Endothelial cell of umbilical vein (primary cell): ENCODE data around the gene KATNB1. TPM values are rescaled to one million over a fixed set of nuclear protein-coding genes. Genes with fewer than 3 reads are reported as not detected.

ENCODE experiments used
- BruUV-seq: library from RNA; stranded (reverse); fragments of 400-500 nt; replicated peaks from 2 replicates; lab custom pipeline; 2021; lab: Mats Ljungman, UMichigan
- CTCF ChIA-PET: fragments of 300-600, 350-600 bp; sonication (Branson Sonifier 250); formaldehyde crosslinking; loops from one replicate; lab custom pipeline; 2021; ENCODE audit warnings: antibody characterized with exemption, inconsistent platforms; lab: Charles Lee
- POLR2A ChIA-PET: fragments of 300-600, 350-600 bp; sonication (Branson Sonifier 250); formaldehyde crosslinking; loops from one replicate; lab custom pipeline; 2021; ENCODE audit warnings: antibody characterized with exemption, inconsistent platforms; lab: Charles Lee
- DNase-seq: peaks from one replicate; pipeline ENCODE4 v3.0.0-alpha.2; 2011; ENCODE audit warnings: low read depth, low spot score
- FAIRE-seq: peaks from 2 replicates; lab custom pipeline; 2011; peaks lifted over from hg19 to GRCh38; lab: Jason Lieb, UNC
- H2AFZ ChIP-seq: 2 replicates; pipeline ENCODE4 v1.6.0; 2012; ENCODE audit warnings: low read depth, low read length, control low read depth, inconsistent platforms
- H3K27ac ChIP-seq: 2 replicates; pipeline ENCODE4 v1.5.1; 2011; ENCODE audit warnings: low read depth, mild to moderate bottlenecking, control low read depth, low read length, moderate library complexity; ENCODE audit not compliant: insufficient read depth
- H3K27me3 ChIP-seq, 2 experiments: 2 replicates each; pipeline versions ENCODE4 v1.6.0 to v1.6.1; 2011; ENCODE audit warnings: low read length in 2 of 2, mixed read lengths in 1 of 2; ENCODE audit not compliant: control insufficient read depth in 2 of 2, insufficient read depth in 2 of 2
- H3K36me3 ChIP-seq, 2 experiments: 2 replicates in 1 of 2; 3 replicates in 1 of 2; pipeline ENCODE4 v1.5.1; 2011; ENCODE audit warnings: low read length in 2 of 2, mild to moderate bottlenecking in 1 of 2, moderate library complexity in 1 of 2; ENCODE audit not compliant: control insufficient read depth in 2 of 2, insufficient read depth in 2 of 2; ENCODE audit errors: extremely low read depth in 1 of 2
- H3K4me1 ChIP-seq: 3 replicates; pipeline ENCODE4 v1.5.1; 2011; ENCODE audit warnings: mild to moderate bottlenecking, low read length; ENCODE audit not compliant: control insufficient read depth, insufficient read depth; ENCODE audit errors: extremely low read depth
- H3K4me2 ChIP-seq: 2 replicates; pipeline ENCODE4 v1.6.1; 2011; ENCODE audit warnings: low read length, control low read depth, mixed read lengths; ENCODE audit not compliant: insufficient read depth
- H3K4me3 ChIP-seq, 3 experiments: fragments of 200-600 bp in 1 of 3; sonication (generic), shearing (Covaris generic) in 1 of 3; replicated peaks in 1 of 3; 2 replicates each; pipeline ENCODE4 v1.5.1; 2011 to 2016; ENCODE audit warnings: control low read depth in 3 of 3, low read length in 3 of 3, mild to moderate bottlenecking in 2 of 3, inconsistent platforms in 1 of 3, low read depth in 1 of 3, moderate library complexity in 1 of 3; ENCODE audit not compliant: insufficient read depth in 1 of 3
- H3K79me2 ChIP-seq: 2 replicates; pipeline ENCODE4 v1.6.0; 2012; ENCODE audit warnings: low read length, inconsistent platforms; ENCODE audit not compliant: control insufficient read depth, insufficient read depth
- H3K9ac ChIP-seq: replicated peaks from 2 replicates; pipeline ENCODE3; 2011; ENCODE audit warnings: low read length, control low read depth; ENCODE audit not compliant: insufficient read depth; ENCODE audit errors: extremely low read depth
- H3K9me1 ChIP-seq: replicated peaks from 3 replicates; pipeline ENCODE4 v1.6.0; 2011; ENCODE audit warnings: mild to moderate bottlenecking, low read length; ENCODE audit not compliant: control insufficient read depth, insufficient read depth; ENCODE audit errors: extremely low read depth
- H3K9me3 ChIP-seq: replicated peaks from 2 replicates; pipeline ENCODE4 v1.5.1; 2012; ENCODE audit warnings: low read length, inconsistent platforms; ENCODE audit not compliant: control insufficient read depth, insufficient read depth
- H4K20me1 ChIP-seq: replicated peaks from 2 replicates; pipeline ENCODE3; 2011; ENCODE audit warnings: mild to moderate bottlenecking, low read length; ENCODE audit not compliant: control insufficient read depth, insufficient read depth; ENCODE audit errors: extremely low read depth
- CTCF ChIP-seq, 2 donors: IDR thresholded peaks; 1 replicate in 1 of 2; 2 replicates in 1 of 2; pipeline ENCODE4 v1.5.1; 2011; ENCODE audit warnings: low read length in 2 of 2, mild to moderate bottlenecking in 2 of 2, moderate library complexity in 2 of 2, control low read depth in 1 of 2, inconsistent platforms in 1 of 2, low read depth in 1 of 2; ENCODE audit not compliant: insufficient read depth in 1 of 2; ENCODE audit errors: extremely low read depth in 1 of 2
- EZH2 ChIP-seq: IDR thresholded peaks from 2 replicates; pipeline ENCODE4 v1.6.1; 2012; ENCODE audit warnings: borderline replicate concordance, low read depth, mild to moderate bottlenecking, moderate library complexity, low read length, inconsistent platforms; ENCODE audit not compliant: severe bottlenecking
- FOS ChIP-seq: IDR thresholded peaks from 2 replicates; pipeline ENCODE4 v1.6.1; 2011; ENCODE audit warnings: mild to moderate bottlenecking, low read length, moderate library complexity, borderline replicate concordance; ENCODE audit not compliant: insufficient read depth
- GATA2 ChIP-seq: IDR thresholded peaks from 2 replicates; pipeline ENCODE4 v1.7.0; 2011; ENCODE audit warnings: low read depth, mild to moderate bottlenecking, moderate library complexity, mixed read lengths, low read length; ENCODE audit not compliant: insufficient read length, insufficient read depth
- JUN ChIP-seq: IDR thresholded peaks from 2 replicates; pipeline ENCODE4 v1.6.1; 2011; ENCODE audit warnings: borderline replicate concordance, low read depth; ENCODE audit not compliant: insufficient read length, insufficient read depth
- MAX ChIP-seq: IDR thresholded peaks from 2 replicates; pipeline ENCODE4 v1.6.1; 2011; ENCODE audit not compliant: insufficient read depth, insufficient read length
- MYC ChIP-seq: IDR thresholded peaks from one replicate; pipeline ENCODE4 v1.6.1; 2011; ENCODE audit warnings: mild to moderate bottlenecking, low read depth, low read length
- POLR2A ChIP-seq: IDR thresholded peaks from 2 replicates; pipeline ENCODE4 v1.6.1; 2012; ENCODE audit warnings: low read depth, mild to moderate bottlenecking, control low read depth, low read length
- POLR2AphosphoS5 ChIP-seq: IDR thresholded peaks from 2 replicates; pipeline ENCODE4 v1.6.1; 2012; ENCODE audit warnings: low read depth, mild to moderate bottlenecking, control low read depth, low read length, moderate library complexity; ENCODE audit not compliant: insufficient read depth
- dilution Hi-C: fragments of 300-500 bp; cut with MboI; formaldehyde crosslinking; loops from one replicate; pipeline ENCODE4 v1.15.0; 2019; ENCODE audit warnings: low sequenced_read_pairs; ENCODE audit not compliant: extremely low pct_ligation_motif_present
- intact Hi-C: fragments of 100-400 bp; cut with micrococcal nuclease; formaldehyde crosslinking; loops from one replicate; pipeline ENCODE4 v1.10.0; 2022
- polyA plus RNA-seq, 4 experiments: library from polyadenylated mRNA; depleted of rRNA in 3 of 4; stranded (reverse) in 3 of 4; unstranded in 1 of 4; fragments of >200 nt; gene quantifications; 2 replicates each; pipeline versions ENCODE4 v1.2.1 to v1.2.3, GENCODE V29; 2011 to 2012; ENCODE audit warnings: missing spikeins in 1 of 4
- total RNA-seq: library from RNA; stranded (reverse); gene quantifications from 2 replicates; pipeline ENCODE4 v1.2.3, GENCODE V29; 2021

The KATNB1 gene
- total and polyA plus RNA-seq, 2 donors (not counting 3 experiments of a cell fraction or from before 2014, with no cell fraction given), result 25.9 to 35.9 TPM

GRCh38 chr16:57769541-57770145 is 34.1 kb downstream of the KATNB1 start:
- Histone ChIP-seq H3K4me1 (no peaks in the 10 kb centered on the region), H2AFZ (no peak overlapping the region), H3K79me2 (no peaks in the 10 kb centered on the region), H3K9ac (no peak overlapping the region), H4K20me1 (no peaks in the 10 kb centered on the region), H3K9me1 (no peaks in the 10 kb centered on the region), H3K4me2 (no peak overlapping the region), H3K27ac (no peak overlapping the region), H3K9me3 (no peaks in the 10 kb centered on the region), H3K27me3 (no peaks in the 10 kb centered on the region), H3K36me3 (peaks cover 0 to 25% of the 10 kb centered on the region in 2 experiments), H3K4me3 (no peak overlapping the region)
- POLR2A ChIA-PET, result no interaction called here
- dilution Hi-C loops, result no loop called here
- CTCF ChIA-PET, result interaction anchor here (4.5 kb wide), 1 partner anchor 13 kb away, joined by 13 read pairs; no protein-coding TSS in a partner anchor
- TF ChIP-seq MYC, result no peak
- TF ChIP-seq EZH2, result no peak
- TF ChIP-seq JUN, result no peak
- no peak for TF ChIP-seq MAX
- no peak for TF ChIP-seq CTCF (IDR thresholded peaks at IDR 0.05; ENCODE audit: extremely low read depth in 1 of 2, insufficient read depth in 1 of 2, low read depth in 1 of 2, low read length in 2 of 2)
- no peak for TF ChIP-seq GATA2
- no peak for TF ChIP-seq FOS
- no peak for TF ChIP-seq POLR2A
- TF ChIP-seq POLR2AphosphoS5, result no peak
- intact Hi-C loops, result no loop called here
- no TSS peak for BruUV-seq
- FAIRE-seq (no peak), DNase-seq (no peak)
